Muscle layer of colon (tissue), 2 donors: ENCODE results near the gene DDO.
A peak's percentile ranks its signal among the peaks of the same experiment; 100 is the strongest.
"Not testable (repeated sequence)": the region's sequence is repeated elsewhere in the genome, so short reads cannot be mapped to it uniquely, and the experiment has no call there.

Source experiments
- H3K27ac ChIP-seq: one replicate; pipeline ENCODE4 v1.7.0; 2013; ENCODE audit warnings: low read depth, mild to moderate bottlenecking, low read length, moderate library complexity
- H3K27me3 ChIP-seq, 2 donors: one replicate each; pipeline ENCODE4 v1.7.0; 2013; ENCODE audit warnings: low read length in 2 of 2, mild to moderate bottlenecking in 2 of 2; ENCODE audit not compliant: insufficient read depth in 2 of 2, control insufficient read depth in 1 of 2
- H3K36me3 ChIP-seq: one replicate; pipeline ENCODE4 v1.7.0; 2013; ENCODE audit warnings: mild to moderate bottlenecking, low read length; ENCODE audit not compliant: insufficient read depth
- H3K4me1 ChIP-seq: one replicate; pipeline ENCODE4 v1.7.0; 2013; ENCODE audit warnings: mild to moderate bottlenecking, low read length; ENCODE audit not compliant: insufficient read depth
- H3K4me3 ChIP-seq, 2 donors: one replicate each; pipeline ENCODE4 v1.7.0; 2013; ENCODE audit warnings: low read length in 2 of 2, low read depth in 1 of 2, mild to moderate bottlenecking in 1 of 2, moderate library complexity in 1 of 2
- H3K9ac ChIP-seq: one replicate; pipeline ENCODE4 v1.7.0; 2013; ENCODE audit warnings: low read length
- H3K9me3 ChIP-seq: one replicate; pipeline ENCODE4 v1.7.0; 2013; ENCODE audit warnings: mild to moderate bottlenecking, low read length
- donor health status: abdominal sarcoma.
- donor health status: Adenocarcinoma of cecum.

Gene DDO, protein sequence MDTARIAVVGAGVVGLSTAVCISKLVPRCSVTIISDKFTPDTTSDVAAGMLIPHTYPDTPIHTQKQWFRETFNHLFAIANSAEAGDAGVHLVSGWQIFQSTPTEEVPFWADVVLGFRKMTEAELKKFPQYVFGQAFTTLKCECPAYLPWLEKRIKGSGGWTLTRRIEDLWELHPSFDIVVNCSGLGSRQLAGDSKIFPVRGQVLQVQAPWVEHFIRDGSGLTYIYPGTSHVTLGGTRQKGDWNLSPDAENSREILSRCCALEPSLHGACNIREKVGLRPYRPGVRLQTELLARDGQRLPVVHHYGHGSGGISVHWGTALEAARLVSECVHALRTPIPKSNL

DNA sequence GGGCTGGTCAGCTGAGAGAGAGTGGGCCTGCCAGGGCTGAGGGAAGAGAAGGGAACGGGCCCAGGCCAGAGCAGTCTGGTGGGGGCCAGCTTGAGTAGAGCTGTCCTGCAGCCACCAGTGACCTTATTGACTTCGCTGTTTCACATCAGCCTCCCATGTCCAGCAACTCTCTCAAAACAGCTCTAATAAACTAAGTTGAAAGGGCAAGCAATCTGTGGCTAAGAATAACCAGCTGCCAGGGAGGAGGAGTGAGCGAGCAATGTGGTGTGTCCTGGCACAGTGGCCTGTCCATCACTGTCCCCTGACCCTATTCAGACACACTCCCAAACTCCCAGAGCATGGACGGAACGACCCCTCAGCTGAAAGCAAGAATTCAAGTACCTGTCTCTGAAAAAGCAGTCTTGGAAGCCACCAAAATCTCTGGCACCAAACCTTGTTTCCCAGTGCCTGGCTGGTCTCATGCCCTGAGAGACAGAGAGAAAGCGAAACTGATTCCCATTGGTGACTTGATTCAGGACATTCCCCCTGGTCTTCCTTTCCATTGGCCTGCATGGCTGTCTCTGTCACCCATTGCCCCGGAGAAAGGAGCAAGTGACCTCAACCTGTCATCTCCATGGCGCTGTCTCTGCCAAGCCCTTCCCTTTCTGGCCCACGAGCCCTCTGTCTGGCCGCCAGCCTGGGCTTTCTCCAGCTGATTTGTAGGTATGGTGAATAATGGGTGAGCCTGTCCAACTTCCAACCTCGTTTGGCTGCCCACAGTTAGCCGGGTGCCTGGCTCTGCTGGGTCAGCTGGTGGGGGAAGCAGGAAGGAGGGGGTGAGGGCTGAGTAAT, at the start of gene DDO:
TSS of gene DDO (minus strand) at position 490 of the 831 bp plus-strand sequence. CDS start 2,113 bp downstream, outside the sequence.
- Histone ChIP-seq H3K27me3 (no peaks in the 10 kb centered on the region), H3K4me3 (peak within 1 kb of the TSS; percentile 9 to 55), H3K27ac (peak within 1 kb of the TSS; percentile 69), H3K9ac (no peak within 1 kb of the TSS), H3K36me3 (no peaks in the 10 kb centered on the region), H3K9me3 (no peaks in the 10 kb centered on the region), H3K4me1 (peaks cover 20% of the 10 kb centered on the region)

DNA sequence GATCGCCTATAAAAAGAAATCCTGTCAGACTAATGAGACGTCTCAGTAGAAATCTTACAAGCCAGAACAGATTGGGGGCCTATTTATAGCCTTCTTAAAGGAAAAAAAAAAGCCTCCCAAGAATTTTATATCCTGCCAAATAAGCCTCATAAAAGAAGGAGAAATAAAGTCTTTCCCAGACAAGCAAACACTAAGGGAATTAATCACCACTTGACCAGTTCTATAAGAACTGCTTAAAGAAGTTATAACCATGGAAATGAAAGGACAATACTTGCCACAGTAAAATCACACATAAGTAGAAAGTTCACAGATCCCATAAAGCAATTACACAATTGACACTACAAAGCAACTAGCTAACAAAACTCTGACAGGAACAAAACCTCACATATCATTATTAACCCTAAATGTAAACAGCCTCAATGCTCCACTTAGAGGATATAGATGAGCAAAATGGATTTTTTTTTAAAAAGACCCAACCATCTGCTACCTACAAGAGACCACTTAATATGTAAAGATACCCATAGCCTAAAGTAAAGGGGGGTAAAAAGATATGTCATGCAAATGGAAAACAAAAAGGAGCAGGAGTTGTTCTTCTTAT, 47.6 kb upstream of the DDO start:
- H3K4me3 ChIP-seq = no peak overlapping the region
- H3K27ac ChIP-seq = no peak overlapping the region
- no peaks in the 10 kb centered on the region for H3K36me3 ChIP-seq
- no peaks in the 10 kb centered on the region for H3K4me1 ChIP-seq
- peaks cover 3% of the 10 kb centered on the region for H3K9me3 ChIP-seq
- no peaks in the 10 kb centered on the region for H3K27me3 ChIP-seq
- H3K9ac ChIP-seq = no peak overlapping the region

DNA sequence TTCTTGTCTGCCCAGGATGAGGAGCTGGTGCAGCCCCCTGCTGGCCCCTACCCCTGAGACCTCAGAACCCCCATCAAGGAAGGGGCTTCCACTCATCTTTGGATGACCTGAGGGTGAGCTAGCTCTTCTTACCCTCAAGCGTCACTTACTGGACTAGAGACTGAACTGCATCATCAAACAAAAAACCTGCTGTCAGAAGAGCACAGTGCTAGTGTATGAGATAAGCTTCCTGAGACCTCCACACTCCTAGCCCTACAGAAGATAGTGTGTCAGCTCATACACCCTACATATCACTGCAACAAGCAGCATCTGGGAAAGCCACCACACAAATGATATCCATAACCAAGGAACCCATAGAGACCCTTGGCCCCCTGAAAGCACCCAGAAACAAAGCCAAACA, 46.0 kb upstream of the DDO start:
- Histone ChIP-seq H3K4me1 (no peaks in the 10 kb centered on the region), H3K4me3 (no peak overlapping the region), H3K27ac (no peak overlapping the region), H3K9ac (no peak overlapping the region), H3K27me3 (no peaks in the 10 kb centered on the region), H3K36me3 (no peaks in the 10 kb centered on the region), H3K9me3 (peaks cover 3% of the 10 kb centered on the region)

DNA sequence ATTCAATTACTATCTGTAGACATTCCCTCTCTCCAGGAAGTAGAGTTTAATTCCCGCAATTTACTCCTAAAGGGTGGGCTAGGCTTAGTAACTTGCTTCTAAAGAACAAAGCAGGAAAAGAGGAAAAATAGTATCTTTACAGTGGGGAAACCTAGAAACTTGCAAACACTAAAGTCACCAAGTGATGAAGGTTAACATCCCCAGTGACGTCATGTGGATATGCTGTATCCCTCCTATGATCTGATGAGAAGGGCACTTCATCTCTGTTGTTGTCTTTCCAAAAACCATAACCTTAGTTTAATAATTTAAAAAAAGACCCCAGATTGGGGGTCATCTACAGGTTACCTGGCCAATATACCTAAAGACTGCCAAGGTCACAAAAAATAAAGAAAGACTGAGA, 43.8 kb upstream of the DDO start:
- no peak overlapping the region for H3K27ac ChIP-seq
- no peaks in the 10 kb centered on the region for H3K4me1 ChIP-seq
- no peak overlapping the region for H3K4me3 ChIP-seq
- H3K36me3 ChIP-seq = no peaks in the 10 kb centered on the region
- H3K9me3 ChIP-seq = peaks cover 3% of the 10 kb centered on the region
- H3K9ac ChIP-seq = no peak overlapping the region
- no peaks in the 10 kb centered on the region for H3K27me3 ChIP-seq

DNA sequence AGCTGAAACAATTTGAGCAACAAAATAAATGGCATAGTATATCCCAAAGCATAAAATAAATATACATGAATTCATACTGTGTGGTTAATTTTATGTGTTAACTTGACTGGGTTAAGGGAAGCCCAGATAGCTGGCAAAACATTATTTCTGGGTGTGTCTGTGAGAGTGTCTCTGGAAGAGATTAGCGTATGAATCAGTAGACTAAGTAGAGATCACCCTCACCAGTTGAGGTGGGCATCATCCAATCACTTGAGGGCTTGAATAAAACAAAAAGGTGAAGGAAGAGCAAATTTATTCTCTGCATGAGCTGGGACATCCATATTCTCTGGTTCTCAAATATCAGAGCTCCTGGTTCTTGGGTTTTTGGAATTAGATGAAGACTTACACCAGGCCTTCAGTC, 43.1 kb upstream of the DDO start:
- Histone ChIP-seq H3K4me1 (no peaks in the 10 kb centered on the region), H3K9me3 (peaks cover 3% of the 10 kb centered on the region), H3K4me3 (no peak overlapping the region), H3K36me3 (no peaks in the 10 kb centered on the region), H3K27ac (no peak overlapping the region), H3K9ac (no peak overlapping the region), H3K27me3 (no peaks in the 10 kb centered on the region)

DNA sequence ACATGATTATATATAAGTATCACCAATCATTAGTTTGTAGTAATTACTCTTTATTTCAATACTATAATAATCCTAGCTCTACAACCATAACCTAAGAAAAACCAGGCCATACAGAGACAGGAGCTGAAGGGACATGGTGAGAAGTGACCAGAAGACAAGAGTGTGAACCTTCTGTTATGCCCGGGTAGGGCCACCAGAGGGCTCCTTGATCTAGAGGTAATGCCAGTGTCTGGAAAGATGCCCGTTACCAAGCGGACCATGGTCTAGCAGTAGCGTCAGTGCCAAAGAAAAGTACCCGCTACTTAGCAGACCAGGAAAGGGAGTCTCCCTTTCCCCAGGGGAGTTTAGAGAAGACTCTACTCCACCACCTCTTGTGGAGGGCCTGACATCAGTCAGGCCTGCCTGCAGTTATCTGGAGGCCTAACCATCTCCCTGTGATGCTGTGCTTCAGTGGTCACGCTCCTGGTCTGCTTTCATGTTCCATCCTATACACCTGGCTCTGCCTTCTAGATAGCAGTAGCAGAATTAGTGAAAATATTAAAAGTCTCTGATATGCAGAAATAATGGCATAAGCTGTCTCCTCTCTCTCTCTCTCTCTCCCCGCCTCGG, 42.3 kb upstream of the DDO start:
- H3K36me3 ChIP-seq, H3K27me3 ChIP-seq, H3K9ac ChIP-seq, H3K4me1 ChIP-seq, H3K9me3 ChIP-seq, H3K4me3 ChIP-seq, H3K27ac ChIP-seq: not testable (repeated sequence)

DNA sequence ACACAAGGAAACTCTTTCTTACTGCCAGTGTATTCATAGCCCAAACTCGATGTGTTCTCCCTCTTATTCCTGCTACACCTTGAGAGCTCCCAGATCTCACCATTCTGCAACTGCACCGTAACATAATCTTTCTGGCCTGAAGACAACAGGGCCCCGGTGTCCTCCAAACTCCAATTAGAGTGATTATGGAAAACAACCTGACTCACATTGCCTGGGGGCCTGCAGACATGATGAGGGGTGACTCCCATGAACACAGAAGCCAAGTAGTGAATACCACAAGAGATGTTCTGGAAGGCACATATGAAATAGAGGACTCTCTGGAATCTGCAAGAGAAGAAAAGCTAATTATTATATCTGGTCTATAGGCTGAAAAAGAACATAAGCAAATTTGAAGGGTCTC, 41.3 kb upstream of the DDO start:
- no peak overlapping the region for H3K9ac ChIP-seq
- H3K36me3 ChIP-seq = no peaks in the 10 kb centered on the region
- no peak overlapping the region for H3K4me3 ChIP-seq
- no peak overlapping the region for H3K27ac ChIP-seq
- H3K4me1 ChIP-seq = no peaks in the 10 kb centered on the region
- no peaks in the 10 kb centered on the region for H3K27me3 ChIP-seq
- H3K9me3 ChIP-seq = peaks cover 3% of the 10 kb centered on the region

DNA sequence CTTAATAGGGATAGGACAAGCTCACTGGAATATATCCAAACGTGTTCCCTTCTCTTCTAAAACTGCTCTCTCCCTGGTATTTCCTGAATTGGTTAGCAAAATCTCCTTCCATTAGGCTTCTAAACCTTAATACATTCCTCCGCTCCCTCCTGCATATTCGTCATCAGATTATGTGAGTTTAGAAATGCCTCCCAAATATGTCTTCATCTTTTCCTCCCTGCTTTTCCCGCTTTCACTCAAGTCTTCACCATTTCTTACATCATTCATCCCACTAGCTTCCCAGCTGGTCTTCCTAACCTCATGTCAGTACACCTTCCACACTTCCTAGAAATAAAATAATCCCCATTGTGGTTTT, 34.1 kb upstream of the DDO start:
- Histone ChIP-seq H3K36me3 (no peaks in the 10 kb centered on the region), H3K9ac (no peak overlapping the region), H3K4me1 (no peaks in the 10 kb centered on the region), H3K4me3 (no peak overlapping the region), H3K9me3 (no peaks in the 10 kb centered on the region), H3K27me3 (no peaks in the 10 kb centered on the region), H3K27ac (no peak overlapping the region)

DNA sequence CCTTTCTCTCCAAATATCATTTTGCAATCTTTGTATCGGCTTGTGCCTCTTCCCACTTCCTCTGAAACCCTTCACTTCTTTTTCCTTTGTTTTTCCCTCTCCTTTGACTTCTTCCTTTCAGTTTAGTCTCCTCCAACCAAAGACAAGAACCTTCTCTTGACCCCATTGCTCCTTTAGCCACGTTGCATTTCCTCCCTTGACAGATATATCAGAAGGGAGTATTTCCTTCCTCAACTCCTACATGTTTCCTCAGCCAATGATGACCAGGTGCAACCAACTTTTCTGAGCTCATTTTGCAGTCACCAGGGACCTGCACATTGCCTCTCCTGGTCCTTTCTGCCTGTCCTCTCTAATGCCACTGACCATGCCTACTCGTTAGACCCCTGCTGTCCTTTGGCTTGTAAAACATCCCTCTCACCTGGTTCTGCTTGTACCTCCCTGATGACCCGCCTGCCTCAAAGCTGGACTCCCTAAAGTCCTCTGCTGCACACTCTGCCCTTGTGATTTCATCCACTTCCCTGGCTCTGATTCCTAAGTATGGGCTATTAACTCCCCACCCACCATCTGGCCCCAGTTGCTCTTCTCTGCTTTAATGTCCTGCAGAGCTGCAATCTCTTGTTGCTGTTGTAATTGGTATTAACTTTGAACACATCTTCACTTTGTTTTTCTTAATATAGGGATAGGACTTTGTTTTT, 33.6 kb upstream of the DDO start:
- Histone ChIP-seq H3K9me3 (no peaks in the 10 kb centered on the region), H3K9ac (no peak overlapping the region), H3K27ac (no peak overlapping the region), H3K4me1 (no peaks in the 10 kb centered on the region), H3K36me3 (no peaks in the 10 kb centered on the region), H3K4me3 (no peak overlapping the region), H3K27me3 (no peaks in the 10 kb centered on the region)

DNA sequence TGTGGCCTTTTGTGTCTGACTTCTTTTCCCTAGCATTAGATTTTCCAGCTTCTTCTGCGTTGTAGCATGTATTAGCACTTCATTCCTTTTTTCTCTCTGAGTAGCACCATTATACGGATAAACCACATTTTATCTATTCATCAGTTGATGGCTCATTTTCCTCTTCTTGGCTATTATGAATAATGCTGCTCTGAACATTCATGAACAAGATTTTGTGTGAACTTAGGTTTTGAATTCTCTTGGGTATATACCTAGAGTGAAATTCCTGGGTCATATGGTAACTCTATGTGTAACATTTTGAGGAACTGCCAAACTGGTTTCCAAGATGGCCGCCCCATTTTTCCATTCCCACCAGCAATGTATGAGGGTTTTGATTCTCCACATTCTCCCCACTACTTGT, 32.4 kb upstream of the DDO start:
- Histone ChIP-seq H3K27me3 (no peaks in the 10 kb centered on the region), H3K9me3 (no peaks in the 10 kb centered on the region), H3K4me1 (no peaks in the 10 kb centered on the region), H3K4me3 (no peak overlapping the region), H3K36me3 (no peaks in the 10 kb centered on the region), H3K9ac (no peak overlapping the region), H3K27ac (no peak overlapping the region)

DNA sequence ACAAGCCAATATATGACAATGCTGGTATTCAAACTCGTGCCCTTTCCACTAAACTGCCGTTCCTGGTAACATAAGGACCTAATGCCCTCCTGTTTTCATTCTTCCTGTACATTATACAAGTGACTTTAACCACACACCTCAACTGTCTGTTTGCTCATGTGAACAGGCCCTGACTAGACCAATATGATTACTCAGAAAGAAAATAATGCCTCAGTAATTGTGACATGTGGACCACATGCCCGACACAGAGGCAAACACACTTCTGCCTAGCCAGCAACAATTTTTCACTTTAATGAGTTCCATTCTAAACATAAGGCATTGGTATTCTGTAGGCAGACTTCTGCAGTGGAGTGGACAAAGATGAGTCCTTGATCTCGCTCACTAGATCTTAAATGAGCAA, 31.0 kb upstream of the DDO start:
- H3K9me3 ChIP-seq = no peaks in the 10 kb centered on the region
- H3K27ac ChIP-seq = no peak overlapping the region
- no peaks in the 10 kb centered on the region for H3K4me1 ChIP-seq
- H3K9ac ChIP-seq = no peak overlapping the region
- no peaks in the 10 kb centered on the region for H3K36me3 ChIP-seq
- no peaks in the 10 kb centered on the region for H3K27me3 ChIP-seq
- H3K4me3 ChIP-seq = no peak overlapping the region
